Mucosa of stomach (tissue), 1 donor: ENCODE measurements around the gene RAB10.

Experiments used
- H3K27me3 ChIP-seq: one replicate; pipeline ENCODE4 v1.7.0; 2013; ENCODE audit warnings: mild to moderate bottlenecking, low read length; ENCODE audit not compliant: control insufficient read depth, insufficient read depth
- H3K36me3 ChIP-seq: one replicate; pipeline ENCODE4 v1.7.0; 2013; ENCODE audit warnings: low read length; ENCODE audit not compliant: control insufficient read depth, insufficient read depth
- H3K4me1 ChIP-seq: one replicate; pipeline ENCODE4 v1.7.0; 2013; ENCODE audit warnings: mild to moderate bottlenecking, low read length; ENCODE audit not compliant: control insufficient read depth, insufficient read depth
- H3K4me3 ChIP-seq: one replicate; pipeline ENCODE4 v1.7.0; 2013; ENCODE audit warnings: low read length
- H3K9ac ChIP-seq: one replicate; pipeline ENCODE4 v1.7.0; 2013; ENCODE audit warnings: mild to moderate bottlenecking, low read length, moderate library complexity
- H3K9me3 ChIP-seq: one replicate; pipeline ENCODE4 v1.7.0; 2013; ENCODE audit warnings: mild to moderate bottlenecking, low read length, moderate library complexity; ENCODE audit not compliant: control insufficient read depth
- donor health status: Pancreatic carcinoma.

RAB10 gene

DNA sequence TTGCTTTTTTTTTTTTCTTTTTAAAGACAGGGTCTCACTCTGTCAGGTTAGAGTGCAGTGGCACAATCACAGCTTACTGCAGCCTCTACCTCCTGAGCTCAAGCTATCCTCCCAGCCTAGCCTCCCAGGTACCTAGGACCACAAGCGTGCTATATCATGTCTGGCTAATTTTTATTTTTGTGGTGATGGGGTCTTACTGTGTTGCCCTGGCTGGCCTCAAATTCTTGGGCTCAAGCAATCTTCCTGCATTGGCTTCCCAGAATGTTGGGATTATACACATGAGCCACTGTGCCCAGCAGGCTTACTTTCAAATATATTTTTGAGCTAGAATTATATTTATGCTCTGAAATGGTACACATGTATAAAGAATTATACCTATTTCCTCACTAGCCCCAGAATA, 85.6 kb downstream of the RAB10 start:
- no peak overlapping the region for H3K9ac ChIP-seq
- H3K4me1 ChIP-seq, result no peaks in the 10 kb centered on the region
- no peak overlapping the region for H3K4me3 ChIP-seq
- H3K36me3 ChIP-seq, result no peaks in the 10 kb centered on the region
- H3K27me3 ChIP-seq, result no peaks in the 10 kb centered on the region
- no peaks in the 10 kb centered on the region for H3K9me3 ChIP-seq

- H3K36me3 ChIP-seq, result no peaks in the 10 kb centered on the region
- no peak overlapping the region for H3K4me3 ChIP-seq
- no peaks in the 10 kb centered on the region for H3K27me3 ChIP-seq
- no peaks in the 10 kb centered on the region for H3K4me1 ChIP-seq
- no peak overlapping the region for H3K9ac ChIP-seq
- no peaks in the 10 kb centered on the region for H3K9me3 ChIP-seq
These were observed 88.7 kb downstream of the RAB10 start for GRCh38 chr2:26122630-26123029.

- H3K9me3 ChIP-seq, result no peaks in the 10 kb centered on the region
- peaks cover 3% of the 10 kb centered on the region for H3K4me1 ChIP-seq
- H3K9ac ChIP-seq, result no peak overlapping the region
- no peak overlapping the region for H3K4me3 ChIP-seq
- H3K36me3 ChIP-seq, result no peaks in the 10 kb centered on the region
- H3K27me3 ChIP-seq, result no peaks in the 10 kb centered on the region
These were observed 89.5 kb downstream of the RAB10 start for GRCh38 chr2:26123426-26123825.

GRCh38 chr2:26126074-26126473, 92.2 kb downstream of the RAB10 start:
- no peak overlapping the region for H3K9ac ChIP-seq
- no peaks in the 10 kb centered on the region for H3K27me3 ChIP-seq
- H3K4me3 ChIP-seq, result no peak overlapping the region
- no peaks in the 10 kb centered on the region for H3K36me3 ChIP-seq
- peaks cover 5% of the 10 kb centered on the region for H3K4me1 ChIP-seq
- no peaks in the 10 kb centered on the region for H3K9me3 ChIP-seq

DNA sequence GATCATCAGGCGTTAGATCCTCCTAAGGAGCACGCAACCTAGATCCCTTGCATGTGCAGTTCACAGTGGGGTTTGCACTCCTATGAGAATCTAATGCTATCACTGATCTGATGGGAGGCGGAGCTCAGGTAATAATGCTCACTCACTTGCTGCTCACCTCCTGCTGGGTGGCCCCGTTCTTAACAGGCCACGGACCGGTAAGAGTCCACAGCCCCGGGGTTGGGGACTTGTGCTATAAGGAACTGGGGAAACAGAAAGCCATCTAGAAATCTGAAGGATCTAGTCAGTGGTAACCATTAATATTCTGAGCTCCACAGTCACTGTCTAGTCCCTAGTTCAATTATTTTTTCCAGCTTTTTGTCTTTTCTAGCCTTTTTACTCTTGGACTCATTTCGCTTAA, 94.3 kb downstream of the RAB10 start:
- no peak overlapping the region for H3K9ac ChIP-seq
- no peaks in the 10 kb centered on the region for H3K36me3 ChIP-seq
- no peak overlapping the region for H3K4me3 ChIP-seq

DNA sequence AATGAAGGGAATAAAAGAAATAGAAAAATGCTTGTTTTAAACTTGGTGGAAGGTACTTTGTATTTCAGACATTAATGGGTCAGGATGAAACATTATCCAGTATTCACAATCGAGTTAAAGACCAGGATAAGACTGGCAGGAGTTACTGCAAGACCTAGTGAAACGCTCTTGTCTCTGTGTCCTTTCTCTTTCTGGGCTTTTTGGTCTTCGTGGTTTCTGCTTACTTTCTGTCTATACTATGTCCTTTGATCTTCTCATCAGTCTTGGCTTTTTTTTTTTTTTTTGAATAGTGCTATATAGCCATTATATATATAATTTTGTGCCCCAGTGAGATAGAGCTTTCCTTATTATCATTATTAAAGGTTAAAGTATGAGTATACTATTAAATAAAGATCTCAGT, 96.9 kb downstream of the RAB10 start:
- Histone ChIP-seq H3K36me3 (peaks cover 4% of the 10 kb centered on the region), H3K27me3 (no peaks in the 10 kb centered on the region), H3K4me1 (peaks cover 5% of the 10 kb centered on the region), H3K9me3 (no peaks in the 10 kb centered on the region), H3K9ac (no peak overlapping the region), H3K4me3 (no peak overlapping the region)

More for the DNA sequence above, 94.3 kb downstream of the RAB10 start:
- Histone ChIP-seq H3K9me3 (no peaks in the 10 kb centered on the region), H3K4me1 (peaks cover 5% of the 10 kb centered on the region), H3K27me3 (no peaks in the 10 kb centered on the region)

DNA sequence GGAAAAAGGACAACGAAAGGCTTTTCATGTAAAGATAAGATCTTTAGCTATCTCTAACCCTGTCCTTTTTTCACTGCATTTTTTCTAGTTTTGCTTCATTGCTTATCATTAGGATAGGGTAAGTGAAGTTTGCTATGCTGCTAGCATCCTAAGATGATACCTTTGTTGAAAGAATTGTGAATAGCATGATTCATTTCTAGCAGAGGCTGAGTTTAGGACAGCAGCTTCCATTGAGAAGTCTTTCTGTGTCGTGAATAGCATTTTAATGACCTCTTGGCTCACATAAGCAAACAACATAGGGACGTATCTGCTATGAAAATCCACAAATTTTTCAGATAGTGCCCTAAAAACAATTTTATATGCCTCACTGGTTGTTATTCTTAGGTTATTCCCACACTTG, 102.6 kb downstream of the RAB10 start:
- Histone ChIP-seq H3K27me3 (no peaks in the 10 kb centered on the region), H3K4me3 (no peak overlapping the region), H3K4me1 (no peaks in the 10 kb centered on the region), H3K36me3 (peaks cover 4% of the 10 kb centered on the region), H3K9ac (no peak overlapping the region), H3K9me3 (no peaks in the 10 kb centered on the region)

GRCh38 chr2:26139269-26140183, 105.6 kb downstream of the RAB10 start:
- Histone ChIP-seq H3K4me1 (peaks cover 9% of the 10 kb centered on the region), H3K9ac (no peak overlapping the region), H3K27me3 (no peaks in the 10 kb centered on the region), H3K4me3 (no peak overlapping the region), H3K9me3 (no peaks in the 10 kb centered on the region), H3K36me3 (peaks cover 4% of the 10 kb centered on the region)

DNA sequence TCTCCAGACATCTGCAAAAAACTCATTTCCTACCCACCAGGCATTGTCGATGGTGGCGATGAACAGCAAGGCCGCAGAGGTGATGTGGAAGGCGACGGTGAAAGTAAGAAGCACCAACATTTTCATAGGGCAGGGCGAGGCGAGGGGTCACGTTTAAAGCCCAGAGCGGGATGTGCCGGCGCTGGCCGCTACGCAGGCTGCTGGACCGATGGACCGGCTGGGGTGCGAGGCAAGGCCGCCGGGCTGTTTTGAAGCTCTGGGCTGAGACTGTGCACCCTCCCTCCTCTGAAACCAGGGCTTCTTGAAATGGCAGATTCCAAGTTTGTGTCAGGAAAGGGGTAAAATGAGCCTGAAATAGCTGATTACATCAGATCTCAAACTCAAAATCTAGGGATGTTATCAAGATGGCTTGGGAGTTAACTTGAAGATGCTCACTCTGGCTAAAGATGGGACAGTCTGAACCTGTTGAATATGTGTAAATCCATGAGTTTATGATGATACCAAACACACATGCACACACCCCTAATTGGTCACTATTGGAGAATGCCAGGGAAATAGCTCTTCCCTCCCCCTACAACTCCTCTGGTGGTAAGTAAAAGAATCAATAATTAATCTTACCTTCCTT, 107.4 kb downstream of the RAB10 start:
- Histone ChIP-seq H3K27me3 (no peaks in the 10 kb centered on the region), H3K9me3 (no peaks in the 10 kb centered on the region), H3K4me1 (peaks cover 14% of the 10 kb centered on the region), H3K4me3 (no peak overlapping the region), H3K9ac (no peak overlapping the region), H3K36me3 (no peaks in the 10 kb centered on the region)

DNA sequence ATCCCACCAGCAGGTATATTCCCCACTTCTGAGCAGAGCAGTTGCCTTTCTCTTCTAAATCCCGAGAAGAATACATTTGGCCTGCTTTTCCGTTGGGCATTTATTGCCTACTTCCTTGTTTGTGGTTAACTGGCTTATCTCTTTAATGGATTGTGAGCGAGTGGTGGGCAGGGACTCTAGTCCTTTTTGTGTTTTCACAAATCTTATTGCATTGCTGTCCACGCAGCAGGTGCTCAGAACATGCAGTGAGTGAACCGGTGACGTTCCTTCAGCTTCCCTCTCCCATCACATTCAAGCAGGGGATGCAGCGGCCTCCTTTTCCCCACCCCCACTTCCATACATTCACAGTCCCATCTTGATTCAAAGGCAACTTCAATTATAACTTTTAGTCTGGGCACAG, 110.1 kb downstream of the RAB10 start:
- H3K4me1 ChIP-seq, result peaks cover 14% of the 10 kb centered on the region
- H3K4me3 ChIP-seq, result no peak overlapping the region
- H3K9me3 ChIP-seq, result no peaks in the 10 kb centered on the region
- no peak overlapping the region for H3K9ac ChIP-seq
- no peaks in the 10 kb centered on the region for H3K36me3 ChIP-seq
- peaks cover 6% of the 10 kb centered on the region for H3K27me3 ChIP-seq

GRCh38 chr2:26144953-26145680, 111.2 kb downstream of the RAB10 start:
- H3K4me3 ChIP-seq, result peak overlapping the region; percentile 25
- no peaks in the 10 kb centered on the region for H3K36me3 ChIP-seq
- peaks cover 14% of the 10 kb centered on the region for H3K4me1 ChIP-seq
- peak overlapping the region; percentile 53 for H3K9ac ChIP-seq
- H3K27me3 ChIP-seq, result peaks cover 10% of the 10 kb centered on the region
- no peaks in the 10 kb centered on the region for H3K9me3 ChIP-seq

DNA sequence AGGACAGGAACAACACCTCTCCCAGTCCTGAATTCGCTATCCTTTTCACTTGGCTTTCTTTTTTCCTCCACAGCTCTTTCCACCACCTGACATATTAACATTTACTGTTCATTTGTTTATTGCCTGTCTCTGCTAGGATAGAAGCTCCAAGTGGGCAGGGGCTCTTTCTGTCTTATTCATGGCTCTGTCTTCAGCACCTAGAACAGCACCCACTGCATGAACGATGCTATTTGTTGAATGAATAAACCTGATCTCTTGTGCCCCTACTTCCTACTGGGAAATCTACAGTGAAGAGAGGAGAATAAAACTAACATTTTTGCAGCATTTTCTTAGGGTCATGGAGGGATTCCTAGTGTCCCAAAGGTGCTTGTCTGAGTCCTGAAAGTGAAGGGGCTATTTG, 114.6 kb downstream of the RAB10 start:
- Histone ChIP-seq H3K9me3 (no peaks in the 10 kb centered on the region), H3K36me3 (no peaks in the 10 kb centered on the region), H3K4me1 (peaks cover 14% of the 10 kb centered on the region), H3K9ac (no peak overlapping the region), H3K4me3 (no peak overlapping the region), H3K27me3 (peaks cover 10% of the 10 kb centered on the region)
